Measurements from ENCODE around the gene SLC22A13. TPM values are rescaled to one million over a fixed set of nuclear protein-coding genes. Genes with fewer than 3 reads are reported as not detected.
"Not testable (repeated sequence)": the region's sequence is repeated elsewhere in the genome, so short reads cannot be mapped to it uniquely, and the experiment has no call there.

The SLC22A13 gene
- total RNA-seq, 1 donor from 2014 or later, result 0.21 TPM

GRCh38 chr3:38316356-38317191, 51.0 kb downstream of the SLC22A13 start:
- Histone ChIP-seq H3K36me3 (no peaks in the 10 kb centered on the region), H4K20me1 (ENCODE audit: low read depth) (no peaks in the 10 kb centered on the region), H3K9ac (no peak overlapping the region), H3F3A (ENCODE audit: low read depth) (peaks cover 9% of the 10 kb centered on the region), H3K79me2 (ENCODE audit: low read depth) (no peaks in the 10 kb centered on the region), H3K27me3 (no peaks in the 10 kb centered on the region), H2AFZ (replicated peaks) (no peak overlapping the region), H3K4me2 (no peak overlapping the region), H3K27ac (no peak overlapping the region), H3K4me3 (no peak overlapping the region), H3K4me1 (peaks cover 17% of the 10 kb centered on the region), H3K9me3 (ENCODE audit: low read depth) (no peaks in the 10 kb centered on the region)
- Mint-ChIP-seq H3K4me3 (no peak overlapping the region), H3K9me3 (no peaks in the 10 kb centered on the region), H3K27me3 (ENCODE audit: insufficient read depth, low read depth) (peaks cover 7% of the 10 kb centered on the region), H3K27ac (no peak overlapping the region), H3K36me3 (no peaks in the 10 kb centered on the region), H3K4me1 (peaks cover 25% of the 10 kb centered on the region)
- TF ChIP-seq CTCF (IDR thresholded peaks at IDR 0.05) (no peak), EZH2phosphoT487 (IDR thresholded peaks at IDR 0.05) (no peak), EZH2 (IDR thresholded peaks at IDR 0.05) (no peak)
- DNase-seq (ENCODE audit: low spot score), result no peak

- Histone ChIP-seq H2AFZ (replicated peaks) (no peak overlapping the region), H3K79me2 (ENCODE audit: low read depth) (no peaks in the 10 kb centered on the region), H3K4me3 (no peak overlapping the region), H3K9ac (no peak overlapping the region), H3K9me3 (ENCODE audit: low read depth) (no peaks in the 10 kb centered on the region), H3K27ac (no peak overlapping the region), H3K4me2 (no peak overlapping the region), H3K4me1 (peaks cover 17% of the 10 kb centered on the region), H3K27me3 (no peaks in the 10 kb centered on the region), H3F3A (ENCODE audit: low read depth) (peaks cover 9% of the 10 kb centered on the region), H4K20me1 (ENCODE audit: low read depth) (no peaks in the 10 kb centered on the region), H3K36me3 (no peaks in the 10 kb centered on the region)
- Mint-ChIP-seq H3K4me1 (peaks cover 22% of the 10 kb centered on the region), H3K27me3 (ENCODE audit: insufficient read depth, low read depth) (peaks cover 4% of the 10 kb centered on the region), H3K4me3 (no peak overlapping the region), H3K9me3 (no peaks in the 10 kb centered on the region), H3K36me3 (no peaks in the 10 kb centered on the region), H3K27ac (no peak overlapping the region)
- TF ChIP-seq EZH2phosphoT487 (IDR thresholded peaks at IDR 0.05) (no peak), CTCF (IDR thresholded peaks at IDR 0.05) (no peak), EZH2 (IDR thresholded peaks at IDR 0.05) (no peak)
- no peak for DNase-seq (ENCODE audit: low spot score)
Measured at GRCh38 chr3:38317192-38317759, 51.7 kb downstream of the SLC22A13 start.

- peaks cover 15% of the 10 kb centered on the region for H3K4me1 ChIP-seq
- TF ChIP-seq CTCF (IDR thresholded peaks at IDR 0.05), result no peak
- TF ChIP-seq EZH2 (IDR thresholded peaks at IDR 0.05), result no peak
- TF ChIP-seq EZH2phosphoT487 (IDR thresholded peaks at IDR 0.05), result no peak
- no peak overlapping the region for H3K4me3 Mint-ChIP-seq
- no peak overlapping the region for H3K27ac Mint-ChIP-seq
- H3K27me3 ChIP-seq, result no peaks in the 10 kb centered on the region
- no peaks in the 10 kb centered on the region for H3K79me2 ChIP-seq (ENCODE audit: low read depth)
- no peaks in the 10 kb centered on the region for H3K36me3 ChIP-seq
- H3K9me3 Mint-ChIP-seq, result no peaks in the 10 kb centered on the region
- H3K9me3 ChIP-seq (ENCODE audit: low read depth), result no peaks in the 10 kb centered on the region
- H3K36me3 Mint-ChIP-seq, result no peaks in the 10 kb centered on the region
- no peak overlapping the region for H3K9ac ChIP-seq
- H3F3A ChIP-seq (ENCODE audit: low read depth), result peaks cover 9% of the 10 kb centered on the region
- no peak overlapping the region for H3K4me2 ChIP-seq
- no peak for DNase-seq (ENCODE audit: low spot score)
- H3K4me3 ChIP-seq, result no peak overlapping the region
- H4K20me1 ChIP-seq (ENCODE audit: low read depth), result no peaks in the 10 kb centered on the region
- H3K27ac ChIP-seq, result no peak overlapping the region
- H2AFZ ChIP-seq (replicated peaks), result no peak overlapping the region
- peaks cover 6% of the 10 kb centered on the region for H3K27me3 Mint-ChIP-seq (ENCODE audit: insufficient read depth, low read depth)
- peaks cover 10% of the 10 kb centered on the region for H3K4me1 Mint-ChIP-seq
Measured at GRCh38 chr3:38318766-38319671, 53.4 kb downstream of the SLC22A13 start.

DNA sequence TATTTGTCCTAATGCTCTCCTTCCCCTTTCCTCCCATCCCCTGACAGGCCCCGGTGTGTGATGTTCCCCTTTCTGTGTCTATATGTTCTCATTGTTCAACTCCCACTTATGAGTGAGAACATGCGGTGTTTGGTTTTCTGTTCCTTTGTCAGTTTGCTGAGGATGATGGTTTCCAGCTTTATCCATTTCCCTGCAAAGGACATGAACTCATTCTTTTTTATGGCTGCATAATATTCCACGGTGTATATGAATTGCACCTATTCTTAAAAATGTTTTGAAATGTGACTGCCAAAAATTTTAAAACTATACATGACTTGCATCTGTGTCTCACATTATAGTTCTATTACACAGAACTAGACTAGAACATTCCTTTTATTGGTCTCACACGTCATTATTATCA, 55.0 kb downstream of the SLC22A13 start:
- not testable (repeated sequence) for H3K27me3 ChIP-seq; H3K4me3 Mint-ChIP-seq; H3K36me3 Mint-ChIP-seq; H3K9ac ChIP-seq; H4K20me1 ChIP-seq (ENCODE audit: low read depth); H3K4me2 ChIP-seq; H3K27me3 Mint-ChIP-seq (ENCODE audit: insufficient read depth, low read depth); DNase-seq (ENCODE audit: low spot score); H3F3A ChIP-seq (ENCODE audit: low read depth); H3K4me1 Mint-ChIP-seq; H3K27ac ChIP-seq; H3K4me3 ChIP-seq; H3K4me1 ChIP-seq; H2AFZ ChIP-seq (replicated peaks); H3K27ac Mint-ChIP-seq; H3K79me2 ChIP-seq (ENCODE audit: low read depth); H3K9me3 ChIP-seq (ENCODE audit: low read depth); H3K9me3 Mint-ChIP-seq; H3K36me3 ChIP-seq
